NCI-H1417 (cell line): ENCODE data around the gene BBS4.
"Not testable (repeated sequence)": the region's sequence is repeated elsewhere in the genome, so short reads cannot be mapped to it uniquely, and the experiment has no call there.

ENCODE experiments used
- DNase-seq, 3 experiments: peaks; one replicate each; lab custom pipeline; 2025; lab: John Stamatoyannopoulos, UW

The BBS4 gene

DNA sequence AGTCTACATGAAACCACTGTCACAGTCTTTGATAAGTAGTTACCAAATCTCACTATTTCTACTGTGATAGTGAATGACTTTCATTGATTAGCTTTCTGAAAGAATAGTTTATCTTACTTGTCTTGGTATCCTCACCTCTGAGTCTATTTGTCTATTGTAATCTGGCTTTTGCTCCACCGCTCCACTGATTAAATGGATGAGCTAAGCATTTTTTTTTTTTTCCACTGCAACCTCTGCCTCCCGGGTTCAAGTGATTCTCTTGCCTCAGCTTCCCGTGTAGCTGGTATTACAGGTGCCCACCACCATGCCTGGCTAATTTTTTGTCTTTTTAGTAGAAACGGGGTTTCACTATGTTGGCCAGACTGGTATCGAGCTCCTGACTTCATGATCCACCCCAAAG is 12.9 kb downstream of the BBS4 start:
- no peak for DNase-seq

GRCh38 chr15:72700076-72700475 is 14.1 kb downstream of the BBS4 start:
- DNase-seq: no peak

DNA sequence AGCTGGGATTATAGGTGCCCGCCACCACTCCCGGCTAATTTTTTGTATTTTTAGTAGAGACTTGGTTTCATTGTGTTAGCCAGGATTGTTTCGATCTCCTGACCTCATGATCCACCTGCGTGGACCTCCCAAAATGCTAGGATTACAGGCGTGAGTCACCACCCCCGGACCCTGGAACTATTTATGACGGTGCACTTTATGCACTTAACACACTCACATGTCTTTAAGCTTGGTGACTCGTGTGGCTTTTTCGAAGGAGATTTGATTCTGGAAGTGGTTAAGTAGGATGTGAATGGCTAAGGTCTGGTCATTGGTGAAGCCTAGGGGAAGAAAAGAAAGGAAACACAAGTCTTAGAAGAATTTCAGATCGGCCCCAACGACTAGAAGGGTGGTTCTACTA is 20.3 kb downstream of the BBS4 start:
- no peak for DNase-seq

DNA sequence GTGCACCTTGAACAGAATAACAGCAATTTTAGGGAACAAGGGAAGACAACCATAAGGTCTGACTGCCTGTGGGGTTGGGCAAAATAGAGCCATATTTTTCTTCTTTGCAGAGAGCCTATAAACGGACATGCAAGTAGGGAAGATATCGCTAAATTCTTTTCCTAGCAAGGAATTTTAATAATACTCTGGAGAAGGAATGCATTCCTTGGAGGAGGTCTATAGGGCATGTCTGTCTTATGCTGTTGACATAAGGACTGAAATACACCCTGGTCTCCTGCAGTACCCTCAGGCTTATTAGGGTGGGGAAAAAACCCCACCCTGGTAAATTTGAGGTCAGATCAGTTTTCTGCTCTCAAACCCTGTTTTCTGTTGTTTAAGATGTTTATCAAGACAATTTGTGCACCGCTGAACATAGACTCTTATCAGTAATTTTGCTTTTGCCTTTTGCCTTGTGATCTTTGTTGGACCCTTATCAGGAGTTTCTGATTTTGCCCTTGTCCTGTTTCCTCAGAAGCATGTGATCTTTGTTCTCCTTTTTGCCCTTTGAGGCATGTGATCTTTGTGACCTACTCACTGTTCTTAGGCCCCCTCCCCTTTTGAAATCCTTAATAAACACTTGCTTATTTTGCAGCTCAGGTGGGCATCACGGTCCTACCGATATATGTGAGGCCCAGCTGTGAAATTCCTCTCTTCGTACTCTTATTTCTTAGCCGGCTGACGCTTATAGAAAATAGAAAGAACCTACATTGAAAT is 22.7 kb downstream of the BBS4 start:
- not testable (repeated sequence) for DNase-seq

DNA sequence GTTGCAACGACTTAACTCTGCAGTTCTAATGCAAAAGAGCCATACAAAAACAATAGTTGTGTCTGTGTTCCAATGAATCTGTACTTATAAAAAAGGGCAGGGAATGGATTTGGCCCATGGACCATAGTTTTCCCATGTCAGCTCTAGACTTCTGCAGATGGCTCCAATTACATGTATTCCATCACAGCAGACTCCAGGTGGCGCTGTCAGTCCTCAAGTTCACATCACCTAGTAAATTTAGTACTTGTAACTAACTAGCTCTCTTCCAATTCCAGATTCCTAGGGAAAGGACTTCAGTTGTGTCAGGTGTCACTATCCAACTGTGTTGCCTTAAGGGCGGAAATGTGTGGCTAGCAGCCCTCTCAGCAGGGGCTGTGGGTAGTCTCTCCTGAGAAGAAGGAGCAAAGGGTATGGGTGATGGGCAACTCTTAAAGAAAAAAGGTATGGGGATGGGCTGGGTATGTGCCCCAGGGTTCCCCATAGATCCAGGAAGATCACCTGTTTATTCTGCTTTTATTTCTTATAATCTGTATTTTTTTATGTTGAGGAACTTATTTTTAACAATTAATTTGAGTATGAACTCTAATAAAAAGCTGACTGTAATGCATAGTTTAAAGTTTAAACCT is 36.2 kb downstream of the BBS4 start:
- DNase-seq: peak; percentile 33 to 80 (median 56)

- no peak for DNase-seq
Observed at GRCh38 chr15:72724028-72724427, 38.0 kb downstream of the BBS4 start.

GRCh38 chr15:72725446-72725845 is 39.4 kb downstream of the BBS4 start:
- DNase-seq: no peak

DNA sequence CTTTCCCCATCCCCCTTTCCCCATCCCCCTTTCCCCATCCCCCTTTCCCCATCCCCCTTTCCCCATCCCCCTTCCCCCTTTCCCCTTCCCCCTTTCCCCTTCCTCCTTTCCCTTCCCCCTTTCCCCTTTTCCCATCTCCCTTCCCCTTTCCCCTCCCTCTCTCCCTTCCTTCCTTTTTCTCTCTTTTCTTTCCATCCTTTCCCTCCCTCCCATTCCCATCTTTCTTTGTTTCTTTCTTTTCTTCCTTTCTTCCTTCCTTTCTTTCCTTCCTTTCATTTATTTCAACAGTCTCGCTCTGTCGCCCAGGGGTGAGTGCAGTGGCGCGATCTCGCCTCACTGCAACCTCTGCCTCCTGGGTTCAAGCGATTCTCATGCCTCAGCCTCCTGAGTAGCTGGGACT is 39.8 kb downstream of the BBS4 start:
- DNase-seq: not testable (repeated sequence)

GRCh38 chr15:72727154-72727553 is 41.1 kb downstream of the BBS4 start:
- DNase-seq: no peak

- DNase-seq: not testable (repeated sequence)
Observed at GRCh38 chr15:72728249-72728648, 42.2 kb downstream of the BBS4 start.

DNA sequence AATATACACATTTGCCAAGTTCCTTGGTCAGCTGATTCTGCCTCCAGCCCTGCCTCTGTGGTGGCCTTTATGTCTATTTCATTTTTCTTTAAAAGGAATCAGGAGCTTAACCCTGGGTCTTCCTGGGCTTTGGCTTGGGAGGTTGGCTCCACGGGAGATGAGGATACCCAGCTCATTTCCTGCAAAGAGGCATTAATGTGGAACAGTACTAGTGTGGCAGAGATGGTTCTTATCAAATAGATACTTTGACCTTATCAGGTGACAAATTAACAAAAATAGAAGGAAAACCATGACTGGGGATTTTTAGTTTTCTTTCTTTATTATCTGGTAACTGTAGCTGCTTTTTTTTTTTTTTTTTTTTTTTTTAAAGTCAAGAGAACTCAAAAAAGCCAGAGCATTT is 42.8 kb downstream of the BBS4 start:
- no peak for DNase-seq

- DNase-seq: no peak
Observed at GRCh38 chr15:72732086-72732485, 46.1 kb downstream of the BBS4 start.

GRCh38 chr15:72732516-72732915 is 46.5 kb downstream of the BBS4 start:
- DNase-seq: no peak

- no peak for DNase-seq
Observed at GRCh38 chr15:72733941-72734738, 48.1 kb downstream of the BBS4 start.

GRCh38 chr15:72735111-72735510 is 49.1 kb downstream of the BBS4 start:
- DNase-seq: no peak

GRCh38 chr15:72737061-72737460 is 51.1 kb downstream of the BBS4 start:
- DNase-seq: no peak

GRCh38 chr15:72737723-72738122 is 51.7 kb downstream of the BBS4 start:
- no peak for DNase-seq

GRCh38 chr15:72740219-72740618 is 54.2 kb downstream of the BBS4 start:
- DNase-seq: no peak

GRCh38 chr15:72749700-72750099 is 63.7 kb downstream of the BBS4 start:
- DNase-seq: no peak

GRCh38 chr15:72751751-72752455 is 65.9 kb downstream of the BBS4 start:
- DNase-seq: no peak

DNA sequence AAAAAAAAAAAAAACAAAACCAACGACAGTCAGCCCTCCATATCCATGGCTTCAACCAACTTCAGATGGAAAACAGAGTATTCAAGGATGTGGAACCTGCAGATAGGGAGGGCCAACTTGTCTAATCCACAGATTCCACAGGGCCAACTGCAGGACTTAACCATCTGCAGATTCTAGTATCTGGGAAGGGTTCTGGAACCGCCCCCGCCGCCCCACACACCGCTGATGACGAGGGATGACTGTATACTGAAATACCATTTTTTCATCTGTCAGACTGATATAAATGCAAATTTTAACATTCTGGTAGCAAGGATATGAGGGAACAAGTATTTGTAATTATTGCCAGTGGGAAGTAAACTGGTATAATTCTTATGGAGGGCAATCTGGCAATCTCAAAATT is 68.1 kb downstream of the BBS4 start:
- DNase-seq: no peak

DNA sequence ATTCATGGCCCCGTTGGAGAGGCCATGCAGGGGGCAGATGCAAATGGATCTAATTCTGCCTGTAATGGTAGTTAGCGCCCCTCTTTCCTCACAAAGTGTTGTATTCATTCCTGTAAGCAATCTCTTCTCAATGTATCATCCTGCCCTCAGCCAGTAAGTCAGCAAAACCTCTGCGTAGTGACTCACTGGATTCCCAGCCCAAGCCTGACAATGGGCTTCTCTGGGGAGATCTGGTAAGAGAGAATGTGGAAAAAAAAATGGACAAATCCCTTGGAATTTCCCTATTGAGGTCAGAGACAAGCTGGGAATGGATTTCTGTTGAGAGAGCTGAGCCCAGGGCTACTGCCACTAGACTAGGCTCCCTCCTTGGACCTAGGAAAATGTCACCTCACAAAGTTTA is 72.2 kb downstream of the BBS4 start:
- DNase-seq: no peak
